ENCODE results near the gene MTF1.

Gene MTF1

GRCh38 chr1:37893673-37894072, 34.3 kb upstream of the MTF1 start:
- Histone ChIP-seq H3K4me1 (ENCODE audit: control insufficient read depth, insufficient read depth, low read length) (no peaks in the 10 kb centered on the region), H3K27ac (ENCODE audit: insufficient read depth, low read depth, low read length, poor library complexity, severe bottlenecking) (no peak overlapping the region), H3K27me3 (ENCODE audit: control insufficient read depth, insufficient read depth, low read length, poor library complexity, severe bottlenecking) (no peaks in the 10 kb centered on the region), H3K4me3 (ENCODE audit: insufficient read depth, low read depth, low read length) (no peak overlapping the region), H3K36me3 (ENCODE audit: control insufficient read depth, insufficient read depth, low read length) (peaks cover 8% of the 10 kb centered on the region), H3K9me3 (ENCODE audit: control insufficient read depth, low read length) (no peaks in the 10 kb centered on the region)
- WGBS, 2 experiments = 90 to 97% methylated on average over 2 of the region's 2 CpGs

- Histone ChIP-seq H3K4me3 (ENCODE audit: insufficient read depth, low read depth, low read length) (no peak overlapping the region), H3K27ac (ENCODE audit: insufficient read depth, low read depth, low read length, poor library complexity, severe bottlenecking) (no peak overlapping the region), H3K36me3 (ENCODE audit: control insufficient read depth, insufficient read depth, low read length) (peaks cover 13% of the 10 kb centered on the region), H3K27me3 (ENCODE audit: control insufficient read depth, insufficient read depth, low read length, poor library complexity, severe bottlenecking) (no peaks in the 10 kb centered on the region), H3K9me3 (ENCODE audit: control insufficient read depth, low read length) (no peaks in the 10 kb centered on the region), H3K4me1 (ENCODE audit: control insufficient read depth, insufficient read depth, low read length) (no peaks in the 10 kb centered on the region)
- WGBS, 2 experiments = 95% methylated on average over 5 of the region's 5 CpGs
Observed at GRCh38 chr1:37892151-37893047, 33.0 kb upstream of the MTF1 start.

- no peaks in the 10 kb centered on the region for H3K4me1 ChIP-seq (ENCODE audit: control insufficient read depth, insufficient read depth, low read length)
- no peak overlapping the region for H3K4me3 ChIP-seq (ENCODE audit: insufficient read depth, low read depth, low read length)
- H3K27ac ChIP-seq (ENCODE audit: insufficient read depth, low read depth, low read length, poor library complexity, severe bottlenecking) = no peak overlapping the region
- WGBS, 2 experiments = 62 to 71% methylated on average over 3 of the region's 4 CpGs
- H3K27me3 ChIP-seq (ENCODE audit: control insufficient read depth, insufficient read depth, low read length, poor library complexity, severe bottlenecking) = no peaks in the 10 kb centered on the region
- peaks cover 23% of the 10 kb centered on the region for H3K36me3 ChIP-seq (ENCODE audit: control insufficient read depth, insufficient read depth, low read length)
- H3K9me3 ChIP-seq (ENCODE audit: control insufficient read depth, low read length) = no peaks in the 10 kb centered on the region
Observed at GRCh38 chr1:37890378-37891014, 31.1 kb upstream of the MTF1 start.

GRCh38 chr1:37888022-37888700, 28.8 kb upstream of the MTF1 start:
- H3K36me3 ChIP-seq (ENCODE audit: control insufficient read depth, insufficient read depth, low read length) = peaks cover 25% of the 10 kb centered on the region
- 79 to 80% methylated on average over 6 of the region's 6 CpGs for WGBS, 2 experiments

GRCh38 chr1:37884145-37884544, 24.8 kb upstream of the MTF1 start:
- no peaks in the 10 kb centered on the region for H3K27me3 ChIP-seq (ENCODE audit: control insufficient read depth, insufficient read depth, low read length, poor library complexity, severe bottlenecking)
- no peak overlapping the region for H3K27ac ChIP-seq (ENCODE audit: insufficient read depth, low read depth, low read length, poor library complexity, severe bottlenecking)
- WGBS, 2 experiments = 92% methylated on average over 3 of the region's 3 CpGs
- H3K9me3 ChIP-seq (ENCODE audit: control insufficient read depth, low read length) = no peaks in the 10 kb centered on the region
- H3K36me3 ChIP-seq (ENCODE audit: control insufficient read depth, insufficient read depth, low read length) = peaks cover 29% of the 10 kb centered on the region
- no peaks in the 10 kb centered on the region for H3K4me1 ChIP-seq (ENCODE audit: control insufficient read depth, insufficient read depth, low read length)
- no peak overlapping the region for H3K4me3 ChIP-seq (ENCODE audit: insufficient read depth, low read depth, low read length)

More at GRCh38 chr1:37888022-37888700, 28.8 kb upstream of the MTF1 start:
- Histone ChIP-seq H3K4me1 (ENCODE audit: control insufficient read depth, insufficient read depth, low read length) (no peaks in the 10 kb centered on the region), H3K9me3 (ENCODE audit: control insufficient read depth, low read length) (no peaks in the 10 kb centered on the region), H3K27ac (ENCODE audit: insufficient read depth, low read depth, low read length, poor library complexity, severe bottlenecking) (no peak overlapping the region), H3K4me3 (ENCODE audit: insufficient read depth, low read depth, low read length) (no peak overlapping the region), H3K27me3 (ENCODE audit: control insufficient read depth, insufficient read depth, low read length, poor library complexity, severe bottlenecking) (no peaks in the 10 kb centered on the region)

GRCh38 chr1:37883671-37884070, 24.3 kb upstream of the MTF1 start:
- WGBS, 2 experiments = 94 to 95% methylated on average over 5 of the region's 5 CpGs
- H3K36me3 ChIP-seq (ENCODE audit: control insufficient read depth, insufficient read depth, low read length) = peaks cover 25% of the 10 kb centered on the region
- H3K4me3 ChIP-seq (ENCODE audit: insufficient read depth, low read depth, low read length) = no peak overlapping the region
- no peaks in the 10 kb centered on the region for H3K27me3 ChIP-seq (ENCODE audit: control insufficient read depth, insufficient read depth, low read length, poor library complexity, severe bottlenecking)
- H3K9me3 ChIP-seq (ENCODE audit: control insufficient read depth, low read length) = no peaks in the 10 kb centered on the region
- H3K27ac ChIP-seq (ENCODE audit: insufficient read depth, low read depth, low read length, poor library complexity, severe bottlenecking) = no peak overlapping the region
- H3K4me1 ChIP-seq (ENCODE audit: control insufficient read depth, insufficient read depth, low read length) = no peaks in the 10 kb centered on the region

GRCh38 chr1:37879865-37880264, 20.5 kb upstream of the MTF1 start:
- Histone ChIP-seq H3K4me1 (ENCODE audit: control insufficient read depth, insufficient read depth, low read length) (no peaks in the 10 kb centered on the region), H3K36me3 (ENCODE audit: control insufficient read depth, insufficient read depth, low read length) (peaks cover 13% of the 10 kb centered on the region), H3K4me3 (ENCODE audit: insufficient read depth, low read depth, low read length) (no peak overlapping the region), H3K27ac (ENCODE audit: insufficient read depth, low read depth, low read length, poor library complexity, severe bottlenecking) (no peak overlapping the region), H3K27me3 (ENCODE audit: control insufficient read depth, insufficient read depth, low read length, poor library complexity, severe bottlenecking) (no peaks in the 10 kb centered on the region), H3K9me3 (ENCODE audit: control insufficient read depth, low read length) (no peaks in the 10 kb centered on the region)
- WGBS, 2 experiments = 95 to 97% methylated on average over 4 of the region's 4 CpGs

- no peak overlapping the region for H3K27ac ChIP-seq (ENCODE audit: insufficient read depth, low read depth, low read length, poor library complexity, severe bottlenecking)
- H3K4me1 ChIP-seq (ENCODE audit: control insufficient read depth, insufficient read depth, low read length) = no peaks in the 10 kb centered on the region
- no peak overlapping the region for H3K4me3 ChIP-seq (ENCODE audit: insufficient read depth, low read depth, low read length)
- H3K36me3 ChIP-seq (ENCODE audit: control insufficient read depth, insufficient read depth, low read length) = peaks cover 17% of the 10 kb centered on the region
- no peaks in the 10 kb centered on the region for H3K9me3 ChIP-seq (ENCODE audit: control insufficient read depth, low read length)
- WGBS, 2 experiments = 94 to 95% methylated on average over 6 of the region's 6 CpGs
- no peaks in the 10 kb centered on the region for H3K27me3 ChIP-seq (ENCODE audit: control insufficient read depth, insufficient read depth, low read length, poor library complexity, severe bottlenecking)
Observed at GRCh38 chr1:37878071-37878470, 18.7 kb upstream of the MTF1 start.

- 88 to 90% methylated on average over 1 of the region's 1 CpG for WGBS, 2 experiments
- no peaks in the 10 kb centered on the region for H3K9me3 ChIP-seq (ENCODE audit: control insufficient read depth, low read length)
- H3K27me3 ChIP-seq (ENCODE audit: control insufficient read depth, insufficient read depth, low read length, poor library complexity, severe bottlenecking) = no peaks in the 10 kb centered on the region
- H3K4me1 ChIP-seq (ENCODE audit: control insufficient read depth, insufficient read depth, low read length) = no peaks in the 10 kb centered on the region
- no peak overlapping the region for H3K4me3 ChIP-seq (ENCODE audit: insufficient read depth, low read depth, low read length)
- H3K36me3 ChIP-seq (ENCODE audit: control insufficient read depth, insufficient read depth, low read length) = peaks cover 13% of the 10 kb centered on the region
- no peak overlapping the region for H3K27ac ChIP-seq (ENCODE audit: insufficient read depth, low read depth, low read length, poor library complexity, severe bottlenecking)
Observed at GRCh38 chr1:37875833-37876232, 16.4 kb upstream of the MTF1 start.

GRCh38 chr1:37872692-37873091, 13.3 kb upstream of the MTF1 start:
- WGBS, 2 experiments = 94 to 100% methylated on average over 1 of the region's 1 CpG
- Histone ChIP-seq H3K9me3 (ENCODE audit: control insufficient read depth, low read length) (no peaks in the 10 kb centered on the region), H3K27ac (ENCODE audit: insufficient read depth, low read depth, low read length, poor library complexity, severe bottlenecking) (no peak overlapping the region), H3K4me3 (ENCODE audit: insufficient read depth, low read depth, low read length) (no peak overlapping the region), H3K27me3 (ENCODE audit: control insufficient read depth, insufficient read depth, low read length, poor library complexity, severe bottlenecking) (no peaks in the 10 kb centered on the region), H3K36me3 (ENCODE audit: control insufficient read depth, insufficient read depth, low read length) (peaks cover 8% of the 10 kb centered on the region), H3K4me1 (ENCODE audit: control insufficient read depth, insufficient read depth, low read length) (no peaks in the 10 kb centered on the region)

All from ectodermal cell (in vitro differentiated cells).